ENCODE data around the gene CNIH2. TPM values are rescaled to one million over a fixed set of nuclear protein-coding genes. Genes with fewer than 3 reads are reported as not detected.

The CNIH2 gene
- total and polyA plus RNA-seq, 2 of the 13 experiments (the other 11 are each of a cell fraction or from before 2014, with no cell fraction given), result 0.60 to 0.69 TPM

GRCh38 chr11:66289548-66290329, 11.8 kb downstream of the CNIH2 start (continued):
- TF ChIP-seq TGIF2 (CRISPR knock-in tag; IDR thresholded peaks at IDR 0.05), result peak; percentile 95
- TF ChIP-seq, protein P1, sequence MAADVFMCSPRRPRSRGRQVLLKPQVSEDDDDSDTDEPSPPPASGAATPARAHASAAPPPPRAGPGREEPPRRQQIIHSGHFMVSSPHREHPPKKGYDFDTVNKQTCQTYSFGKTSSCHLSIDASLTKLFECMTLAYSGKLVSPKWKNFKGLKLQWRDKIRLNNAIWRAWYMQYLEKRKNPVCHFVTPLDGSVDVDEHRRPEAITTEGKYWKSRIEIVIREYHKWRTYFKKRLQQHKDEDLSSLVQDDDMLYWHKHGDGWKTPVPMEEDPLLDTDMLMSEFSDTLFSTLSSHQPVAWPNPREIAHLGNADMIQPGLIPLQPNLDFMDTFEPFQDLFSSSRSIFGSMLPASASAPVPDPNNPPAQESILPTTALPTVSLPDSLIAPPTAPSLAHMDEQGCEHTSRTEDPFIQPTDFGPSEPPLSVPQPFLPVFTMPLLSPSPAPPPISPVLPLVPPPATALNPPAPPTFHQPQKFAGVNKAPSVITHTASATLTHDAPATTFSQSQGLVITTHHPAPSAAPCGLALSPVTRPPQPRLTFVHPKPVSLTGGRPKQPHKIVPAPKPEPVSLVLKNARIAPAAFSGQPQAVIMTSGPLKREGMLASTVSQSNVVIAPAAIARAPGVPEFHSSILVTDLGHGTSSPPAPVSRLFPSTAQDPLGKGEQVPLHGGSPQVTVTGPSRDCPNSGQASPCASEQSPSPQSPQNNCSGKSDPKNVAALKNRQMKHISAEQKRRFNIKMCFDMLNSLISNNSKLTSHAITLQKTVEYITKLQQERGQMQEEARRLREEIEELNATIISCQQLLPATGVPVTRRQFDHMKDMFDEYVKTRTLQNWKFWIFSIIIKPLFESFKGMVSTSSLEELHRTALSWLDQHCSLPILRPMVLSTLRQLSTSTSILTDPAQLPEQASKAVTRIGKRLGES (CRISPR knock-in tag; IDR thresholded peaks at IDR 0.05; ENCODE audit: borderline replicate concordance), result peak; percentile 51; the same call in 1 of the 2 replicates
- TF ChIP-seq PLRG1 (conservative IDR thresholded peaks at IDR 0.05), result no peak
- peak; percentile 72; the same call in 1 of the 2 replicates for TF ChIP-seq ZNF691 (CRISPR knock-in tag; IDR thresholded peaks at IDR 0.05; ENCODE audit: borderline replicate concordance, low read depth)
- no peak for TF ChIP-seq RBFOX2 (IDR thresholded peaks at IDR 0.05; ENCODE audit: low read depth, low read length)
- TF ChIP-seq MTF1 (CRISPR knock-in tag; IDR thresholded peaks at IDR 0.05), result no peak; the same call in 1 of the 2 replicates
- TF ChIP-seq, protein P2, sequence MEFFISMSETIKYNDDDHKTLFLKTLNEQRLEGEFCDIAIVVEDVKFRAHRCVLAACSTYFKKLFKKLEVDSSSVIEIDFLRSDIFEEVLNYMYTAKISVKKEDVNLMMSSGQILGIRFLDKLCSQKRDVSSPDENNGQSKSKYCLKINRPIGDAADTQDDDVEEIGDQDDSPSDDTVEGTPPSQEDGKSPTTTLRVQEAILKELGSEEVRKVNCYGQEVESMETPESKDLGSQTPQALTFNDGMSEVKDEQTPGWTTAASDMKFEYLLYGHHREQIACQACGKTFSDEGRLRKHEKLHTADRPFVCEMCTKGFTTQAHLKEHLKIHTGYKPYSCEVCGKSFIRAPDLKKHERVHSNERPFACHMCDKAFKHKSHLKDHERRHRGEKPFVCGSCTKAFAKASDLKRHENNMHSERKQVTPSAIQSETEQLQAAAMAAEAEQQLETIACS (CRISPR knock-in tag; IDR thresholded peaks at IDR 0.05), result no peak
- TF ChIP-seq MEIS2 (CRISPR knock-in tag; IDR thresholded peaks at IDR 0.05), result peak; percentile 86
- no peak for TF ChIP-seq CEBPG (CRISPR knock-in tag; IDR thresholded peaks at IDR 0.05)
- peak; percentile 76; the same call in 1 of the 2 replicates for TF ChIP-seq NFKBIZ (CRISPR knock-in tag; IDR thresholded peaks at IDR 0.05)
- TF ChIP-seq JARID2 (CRISPR knock-in tag; IDR thresholded peaks at IDR 0.05; ENCODE audit: insufficient replicate concordance), result no peak
- TF ChIP-seq SNAPC2 (CRISPR knock-in tag; IDR thresholded peaks at IDR 0.05), result no peak
- TF ChIP-seq FOXP1 (IDR thresholded peaks at IDR 0.05), result no peak
- TF ChIP-seq FOXP1 (CRISPR knock-in tag; IDR thresholded peaks at IDR 0.05), result no peak
- TF ChIP-seq ZSCAN20 (CRISPR knock-in tag; IDR thresholded peaks at IDR 0.05; ENCODE audit: borderline replicate concordance), result peak; percentile 64; the same call in 1 of the 2 replicates
- TF ChIP-seq SETDB1 (CRISPR knock-in tag; IDR thresholded peaks at IDR 0.05; ENCODE audit: borderline replicate concordance), result no peak
- TF ChIP-seq KDM6A (CRISPR knock-in tag; IDR thresholded peaks at IDR 0.05; ENCODE audit: low read depth), result no peak
- no peak; the same call in 1 of the 2 replicates for TF ChIP-seq TBX2 (CRISPR knock-in tag; IDR thresholded peaks at IDR 0.05; ENCODE audit: borderline replicate concordance)
- TF ChIP-seq ZSCAN12 (CRISPR knock-in tag; IDR thresholded peaks at IDR 0.05), result no peak
- no peak; the same call in 1 of the 2 replicates for TF ChIP-seq ZNF17 (CRISPR knock-in tag; IDR thresholded peaks at IDR 0.05)
- peak; percentile 82 for TF ChIP-seq SIX1 (CRISPR knock-in tag; IDR thresholded peaks at IDR 0.05; ENCODE audit: borderline replicate concordance)
- TF ChIP-seq ZNF710 (CRISPR knock-in tag; IDR thresholded peaks at IDR 0.05; ENCODE audit: borderline replicate concordance), result no peak; the same call in 1 of the 2 replicates
- peak; percentile 83; the same call in 1 of the 2 replicates for TF ChIP-seq ZNF484 (CRISPR knock-in tag; IDR thresholded peaks at IDR 0.05; ENCODE audit: borderline replicate concordance, low read depth)

Data from HepG2 (cell line).